ENCODE measurements around the gene TPM4. TPM values are rescaled to one million over a fixed set of nuclear protein-coding genes. Genes with fewer than 3 reads are reported as not detected.

Gene TPM4
- total RNA-seq, 2 experiments from 2014 or later: 327 to 328 TPM

DNA sequence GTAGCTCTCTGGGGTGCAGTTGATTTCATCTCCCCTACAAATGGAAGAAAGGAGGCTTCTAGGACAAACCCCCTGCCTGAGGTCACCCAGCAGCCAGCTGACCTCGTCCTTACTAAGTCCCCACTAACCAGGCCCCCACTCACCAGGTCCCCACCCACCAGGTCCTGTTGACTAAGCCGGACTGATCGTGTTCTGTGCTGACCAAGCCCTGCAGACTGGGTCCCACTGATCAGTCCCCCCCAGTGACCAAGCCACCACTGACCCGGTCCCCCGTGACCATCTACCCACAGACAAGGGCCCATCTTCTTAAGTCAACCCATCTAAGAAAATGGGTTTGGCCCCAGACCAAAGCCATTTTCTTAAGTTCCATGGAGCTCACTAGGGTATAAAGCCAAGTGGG lies 36.8 kb upstream of the TPM4 start:
- ChIA-PET POLR2A (interaction anchor here (0.5 kb wide), 1 partner anchor 11 kb away, joined by 3 read pairs; no protein-coding TSS in a partner anchor), CTCF (interaction anchor here (1.0 to 1.2 kb wide), 2 partner anchors 143 to 144 kb away, joined by 3 to 4 read pairs; no protein-coding TSS in a partner anchor)

DNA sequence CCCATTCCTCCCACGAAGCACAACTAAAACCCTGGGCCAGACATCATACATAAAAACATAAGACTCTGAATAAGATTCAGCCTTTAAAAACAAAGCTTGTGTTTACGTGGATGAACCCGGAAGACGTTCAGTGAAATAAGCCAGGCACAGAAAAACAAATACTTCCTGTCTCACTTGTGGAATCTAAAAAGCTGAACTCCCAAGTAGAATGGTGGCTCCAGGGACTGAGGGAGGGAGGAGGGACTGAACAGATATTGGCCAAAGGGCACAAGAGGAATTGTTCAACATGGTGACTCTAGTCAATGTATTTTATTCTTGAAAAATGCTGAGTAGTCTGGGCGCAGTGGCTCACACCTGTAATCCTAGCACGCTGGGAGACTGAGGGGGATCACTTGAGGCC lies 35.7 kb upstream of the TPM4 start:
- POLR2A ChIA-PET: no interaction called here

DNA sequence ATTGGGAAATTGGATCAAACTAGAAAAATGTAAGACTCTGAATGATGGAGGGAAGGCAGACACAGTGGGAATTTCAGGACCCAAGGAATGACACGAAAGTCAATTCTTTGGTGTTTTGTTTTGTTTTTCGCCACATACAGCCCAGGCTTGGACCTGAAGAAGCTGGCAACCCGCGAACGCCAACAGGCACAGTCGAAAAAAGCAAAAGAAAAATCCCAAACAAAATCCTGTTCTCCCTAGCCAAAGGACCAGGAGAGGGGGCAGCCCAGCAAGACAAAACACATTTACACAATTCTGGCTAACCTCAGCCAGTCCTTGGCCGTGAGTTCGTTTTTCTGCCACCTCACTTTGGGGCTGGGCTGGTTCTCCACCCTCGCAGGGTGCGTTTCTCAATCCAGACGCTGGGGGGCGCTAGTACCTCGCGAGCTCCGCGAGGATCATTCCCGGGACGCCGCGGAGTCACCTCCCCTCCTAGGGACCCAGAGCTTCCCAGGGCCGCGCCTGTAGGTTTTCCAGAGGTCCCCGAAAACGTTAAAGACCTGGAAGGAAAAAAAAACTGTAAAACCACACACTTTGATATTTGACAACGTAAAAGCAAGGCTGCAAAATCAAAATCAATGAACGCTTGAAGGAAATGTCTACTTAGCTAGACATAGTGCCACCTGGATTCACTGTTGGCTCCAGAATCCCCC lies 34.9 kb upstream of the TPM4 start:
- ChIA-PET POLR2A (interaction anchor here (1.2 kb wide), 1 partner anchor 69 kb away, joined by 3 read pairs; no protein-coding TSS in a partner anchor), CTCF (interaction anchor here (0.6 to 2.9 kb wide), 28 partner anchors 10 to 342 kb away, joined by 3 to 20 read pairs (median 5); partner anchors contain the start of genes AP1M1, FAM32A, HSH2D and TPM4)

More for the DNA sequence above, 35.7 kb upstream of the TPM4 start:
- CTCF ChIA-PET: interaction anchor here (0.7 to 2.9 kb wide), 16 partner anchors 11 to 144 kb away, joined by 3 to 20 read pairs (median 6); partner anchors contain the start of genes FAM32A and HSH2D

DNA sequence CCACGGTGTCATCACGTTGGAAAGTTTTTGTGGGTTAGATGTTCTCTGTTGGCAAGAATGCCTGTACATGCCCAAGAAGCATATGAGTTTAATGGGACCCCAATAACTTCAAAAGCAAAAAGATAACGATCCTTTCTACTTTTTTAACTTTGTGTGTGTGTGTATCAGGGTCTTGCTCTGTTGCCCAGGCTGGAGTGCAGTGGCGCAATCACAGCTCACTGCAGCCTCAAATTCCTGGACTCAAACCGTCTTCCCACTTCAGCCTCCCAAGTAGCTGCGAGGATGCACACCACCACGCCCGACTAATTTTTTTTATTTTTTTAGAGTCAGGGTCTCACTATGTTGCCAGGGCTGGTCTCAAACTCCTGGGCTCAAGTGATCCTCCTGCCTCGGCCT lies 34.3 kb upstream of the TPM4 start:
- CTCF ChIA-PET: interaction anchor here (0.6 to 2.9 kb wide), 28 partner anchors 10 to 341 kb away, joined by 3 to 20 read pairs (median 5); partner anchors contain the start of genes AP1M1, FAM32A, HSH2D and TPM4
- POLR2A ChIA-PET: interaction anchor here (1.2 kb wide), 1 partner anchor 69 kb away, joined by 3 read pairs; no protein-coding TSS in a partner anchor

DNA sequence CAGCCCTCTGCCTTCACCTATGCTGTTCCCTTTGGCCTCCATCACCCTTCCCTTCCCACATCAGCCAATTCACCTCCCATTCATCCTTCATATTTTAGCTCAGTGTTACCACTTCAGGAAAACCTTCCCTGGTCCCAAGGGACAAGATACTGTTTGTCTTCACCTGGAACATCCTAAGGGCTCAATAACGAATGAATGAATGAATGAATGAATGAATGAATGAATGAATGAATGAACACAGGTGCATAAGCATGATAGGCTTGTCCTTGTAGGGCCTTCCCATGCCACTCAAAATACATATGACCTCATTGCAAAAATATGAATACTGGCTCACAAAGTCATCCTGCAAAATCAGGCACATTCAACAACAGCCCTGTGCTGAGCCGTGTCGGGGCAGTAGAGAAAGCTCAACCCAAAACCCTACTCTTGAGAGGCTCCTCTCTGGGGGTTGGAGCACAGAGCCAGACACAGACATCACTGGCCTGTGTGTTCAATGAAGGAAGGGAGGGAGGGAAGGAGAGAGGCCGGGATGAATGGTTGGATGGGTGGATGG lies 33.7 kb upstream of the TPM4 start:
- ChIA-PET POLR2A (no interaction called here), CTCF (interaction anchor here (0.6 to 2.9 kb wide), 17 partner anchors 9 to 488 kb away, joined by 3 to 20 read pairs (median 5); partner anchors contain the start of genes AP1M1, FAM32A, HSH2D and TPM4)

DNA sequence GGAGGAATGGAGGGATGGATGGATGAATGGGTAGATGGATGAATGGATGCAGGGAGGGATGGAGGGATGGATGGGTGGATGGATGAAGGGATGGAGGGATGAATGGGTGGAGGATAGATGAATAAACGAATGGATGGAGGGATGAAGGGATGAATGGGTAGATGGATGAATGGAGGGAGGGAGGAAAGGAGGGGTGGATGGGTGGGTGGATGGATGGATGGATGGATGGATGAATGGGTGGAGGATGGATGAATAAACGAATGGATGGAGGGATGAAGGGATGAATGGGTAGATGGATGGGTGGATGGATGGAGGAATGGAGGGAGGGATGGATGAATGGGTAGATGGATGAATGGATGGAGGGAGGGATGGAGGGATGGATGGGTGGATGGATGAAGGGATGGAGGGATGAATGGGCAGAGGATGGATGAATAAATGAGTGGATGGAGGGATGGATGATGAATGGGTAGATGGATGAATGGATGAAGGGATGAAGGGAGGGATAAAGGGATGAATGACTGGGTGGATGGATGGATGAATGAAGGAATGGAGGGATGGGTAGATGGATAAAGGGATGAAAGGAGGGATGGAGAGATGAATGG lies 33.0 kb upstream of the TPM4 start:
- CTCF ChIA-PET: interaction anchor here (0.6 to 2.5 kb wide), 2 partner anchors 100 to 489 kb away, joined by 3 to 9 read pairs; partner anchors contain the start of gene HSH2D
- POLR2A ChIA-PET: no interaction called here

DNA sequence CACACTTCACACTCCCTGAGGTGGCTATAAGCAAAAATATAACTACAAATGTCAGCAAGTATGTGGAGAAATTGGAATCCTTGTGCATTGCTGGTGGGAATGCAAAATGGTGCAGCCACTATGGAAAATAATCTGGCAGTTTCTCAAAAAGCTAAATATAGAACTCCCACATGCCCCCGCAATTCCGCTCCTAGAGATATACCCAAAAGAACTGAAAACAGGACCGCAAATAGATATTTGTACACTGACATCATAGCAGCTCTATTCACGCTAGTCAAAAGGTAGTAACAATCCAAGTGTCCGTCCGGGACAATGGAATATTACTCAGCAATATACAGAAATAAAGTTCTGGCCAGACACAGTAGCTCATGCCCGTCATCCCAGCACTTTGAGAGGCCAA lies 31.5 kb upstream of the TPM4 start:
- ChIA-PET POLR2A (no interaction called here), CTCF (no interaction called here)

DNA sequence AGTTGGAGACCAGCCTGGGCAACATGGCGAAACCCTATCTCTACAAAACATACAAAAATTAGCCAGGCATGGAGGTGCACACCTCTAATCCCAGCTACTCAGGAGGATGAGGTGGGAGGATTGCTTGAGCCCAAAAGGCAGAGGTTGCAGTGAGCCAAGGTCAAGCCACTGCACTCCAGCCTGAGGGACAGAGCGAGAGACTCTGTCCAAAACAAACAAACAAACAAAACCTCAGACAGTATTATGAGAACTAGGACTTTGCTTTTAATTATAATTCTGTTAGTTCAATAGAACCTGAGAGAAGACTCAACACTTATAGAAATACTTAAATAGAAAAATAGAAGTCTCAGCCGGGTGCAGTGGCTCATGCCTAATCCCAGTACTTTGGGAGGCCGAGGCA lies 31.1 kb upstream of the TPM4 start:
- CTCF ChIA-PET: interaction anchor here (1.1 kb wide), 1 partner anchor 15 kb away, joined by 3 read pairs; no protein-coding TSS in a partner anchor
- POLR2A ChIA-PET: no interaction called here

DNA sequence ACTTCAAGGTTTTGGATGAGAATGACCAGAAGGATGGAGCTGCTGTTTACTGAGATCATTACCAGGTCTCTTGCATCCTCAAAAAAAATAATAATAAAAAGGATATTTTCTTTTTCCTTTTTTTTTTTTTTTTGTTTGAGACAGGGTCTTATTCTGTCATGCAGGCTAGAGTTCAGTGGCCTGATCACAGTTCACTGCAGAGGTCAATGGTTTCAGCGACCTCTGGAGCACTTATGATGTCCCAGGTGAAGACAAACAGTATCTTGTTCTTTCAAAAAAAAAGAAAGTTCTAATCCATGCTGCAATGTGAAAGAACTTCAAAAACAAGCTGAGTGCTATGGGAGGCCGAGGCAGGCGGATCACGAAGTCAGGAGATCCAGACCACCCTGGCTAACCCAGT lies 30.4 kb upstream of the TPM4 start:
- ChIA-PET POLR2A (no interaction called here), CTCF (interaction anchor here (0.7 to 1.1 kb wide), 3 partner anchors 14 to 787 kb away, joined by 3 to 5 read pairs (median 3); no protein-coding TSS in a partner anchor)

DNA sequence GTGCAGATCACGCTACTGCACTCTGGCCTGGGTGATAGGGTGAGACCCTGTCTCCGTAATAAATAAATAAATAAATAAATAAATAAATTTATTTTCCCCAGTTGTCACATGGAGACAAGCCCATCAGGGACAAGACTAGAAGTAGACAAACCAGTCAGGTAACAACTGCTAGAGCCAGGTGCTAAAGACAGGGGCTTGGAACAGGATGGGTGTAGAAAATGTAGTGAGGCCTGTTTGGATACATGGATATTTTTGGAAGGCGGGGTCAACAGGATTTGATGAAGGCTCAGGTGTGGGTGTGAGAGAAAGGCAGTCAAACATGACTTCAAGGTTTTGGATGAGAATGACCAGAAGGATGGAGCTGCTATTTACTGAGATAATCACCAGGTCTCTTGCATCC lies 27.7 kb upstream of the TPM4 start:
- ChIA-PET POLR2A (interaction anchor here (0.6 kb wide), 1 partner anchor 27 kb away, joined by 3 read pairs; the partner anchor contains the start of gene TPM4), CTCF (interaction anchor here (0.6 to 1.1 kb wide), 2 partner anchors 22 to 334 kb away, joined by 3 to 4 read pairs; no protein-coding TSS in a partner anchor)

DNA sequence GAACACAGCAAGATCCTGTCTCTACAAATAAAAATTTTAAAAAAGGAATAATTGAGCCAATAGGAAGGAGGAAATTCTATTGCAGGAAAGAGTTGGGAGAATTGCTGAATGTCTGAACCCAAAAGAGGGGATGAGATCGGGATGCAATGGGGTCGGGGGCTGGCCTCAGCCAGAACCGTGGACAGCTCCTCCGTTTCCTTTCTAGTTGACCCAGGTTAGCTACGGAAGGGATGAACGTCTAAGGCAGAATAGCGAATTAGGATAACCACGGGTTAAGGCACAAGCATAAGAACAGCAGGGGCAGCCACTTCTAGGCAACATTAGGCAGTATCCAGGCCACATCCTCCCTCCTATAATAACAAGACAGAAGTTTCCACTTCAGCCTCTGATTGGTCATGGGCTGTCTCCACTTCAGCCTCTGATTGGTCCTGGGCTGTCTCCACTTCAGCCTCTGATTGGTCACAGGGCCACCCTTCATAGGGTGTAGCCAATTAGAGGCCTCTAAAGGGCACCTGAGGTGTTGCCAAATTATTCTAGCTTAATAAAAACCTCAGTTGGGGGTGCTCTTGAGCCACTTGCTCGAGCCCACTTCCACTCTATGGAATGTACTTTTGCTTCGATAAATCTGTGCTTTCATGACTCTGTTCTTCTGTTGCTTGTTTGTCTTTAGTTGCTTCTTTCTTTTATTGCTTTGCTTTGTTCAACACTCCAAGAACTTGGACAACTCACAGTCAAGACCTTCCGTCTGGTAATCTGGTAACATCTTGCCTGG lies 24.9 kb upstream of the TPM4 start:
- ChIA-PET POLR2A (no interaction called here), CTCF (interaction anchor here (0.8 to 2.0 kb wide), 4 partner anchors 10 to 135 kb away, joined by 4 to 7 read pairs (median 4); no protein-coding TSS in a partner anchor)

DNA sequence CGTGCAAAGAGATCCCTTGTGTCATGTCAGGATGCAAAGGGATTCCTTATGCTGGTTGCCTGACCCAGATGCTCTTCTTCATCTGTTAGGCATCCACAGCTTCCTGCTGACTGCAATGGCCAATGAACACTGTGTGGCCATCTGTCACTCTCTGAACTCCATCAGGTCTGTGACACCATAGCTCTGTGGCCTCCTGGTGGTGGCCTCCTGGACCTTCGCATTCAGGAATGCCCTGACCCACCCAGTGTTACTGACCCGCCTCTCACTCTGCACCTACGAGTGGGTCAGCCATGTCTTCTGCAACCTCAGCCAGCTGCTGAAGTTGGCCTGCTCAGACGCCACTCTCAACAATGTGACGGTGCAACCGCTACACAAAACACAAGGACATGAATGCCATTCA lies 23.9 kb upstream of the TPM4 start:
- ChIA-PET POLR2A (no interaction called here), CTCF (interaction anchor here (0.8 to 2.0 kb wide), 2 partner anchors 11 to 134 kb away, joined by 4 to 7 read pairs; no protein-coding TSS in a partner anchor)

DNA sequence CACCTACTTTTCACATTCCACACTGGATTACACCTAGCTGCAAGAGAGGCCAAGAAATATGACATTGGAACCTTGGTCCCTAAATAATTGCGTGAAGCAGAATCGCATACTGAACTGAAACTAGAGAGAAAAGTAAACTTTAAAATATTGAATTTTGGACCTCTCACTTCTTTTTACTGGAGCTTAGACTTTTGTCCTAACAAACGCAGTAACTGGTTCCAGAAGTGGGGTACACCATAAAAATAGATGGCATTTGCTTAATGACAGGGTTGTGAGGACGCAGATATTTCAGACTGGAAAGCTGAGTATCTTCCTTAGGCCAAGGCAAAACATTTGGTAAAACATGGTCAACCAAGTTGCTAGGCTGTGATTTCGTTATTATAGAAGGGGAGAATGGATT lies 19.2 kb upstream of the TPM4 start:
- CTCF ChIA-PET: interaction anchor here (1.5 kb wide), 1 partner anchor 15 kb away, joined by 3 read pairs; no protein-coding TSS in a partner anchor
- POLR2A ChIA-PET: no interaction called here

DNA sequence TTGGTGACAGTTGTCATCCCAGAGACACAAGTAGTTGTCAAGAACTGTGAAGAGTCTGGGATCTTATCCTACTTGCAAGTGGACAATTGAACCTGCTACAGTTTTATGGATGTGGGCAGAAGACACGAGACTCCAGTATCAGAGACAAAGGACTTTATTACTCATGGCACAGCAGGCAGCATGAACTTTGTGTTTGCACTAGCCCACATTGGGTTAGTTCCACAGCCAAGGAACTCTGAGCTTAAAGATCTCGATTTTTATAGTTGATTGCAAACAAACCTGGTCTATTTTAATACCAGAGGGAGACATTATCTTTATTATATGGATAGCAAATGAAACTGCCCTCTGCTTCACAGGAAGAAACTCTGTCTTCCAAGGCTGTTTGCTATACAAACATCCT lies 16.0 kb upstream of the TPM4 start:
- POLR2A ChIA-PET: interaction anchor here (0.7 kb wide), 2 partner anchors 24 to 29 kb away, joined by 4 to 7 read pairs; no protein-coding TSS in a partner anchor

DNA sequence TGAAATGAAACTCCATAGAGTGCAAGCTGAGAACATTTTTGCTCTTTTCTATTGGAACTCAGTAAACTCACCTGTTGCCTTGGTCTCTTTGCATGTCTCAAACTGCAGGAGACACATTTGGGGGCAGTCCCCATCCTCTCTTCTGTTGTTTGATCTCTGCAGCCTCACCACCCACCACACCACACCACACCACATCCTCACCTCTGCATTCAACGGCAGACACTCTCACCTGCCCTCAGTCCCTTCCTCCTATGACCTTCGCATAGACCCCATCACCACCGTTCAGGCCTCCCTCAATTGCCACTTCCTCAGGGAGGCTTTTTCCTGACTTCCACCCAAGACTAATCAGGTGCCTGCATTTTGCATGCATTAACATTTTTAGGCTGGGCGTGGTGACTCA lies 14.4 kb upstream of the TPM4 start:
- CTCF ChIA-PET: interaction anchor here (0.9 to 1.1 kb wide), 3 partner anchors 27 to 56 kb away, joined by 4 read pairs; no protein-coding TSS in a partner anchor
- POLR2A ChIA-PET: no interaction called here

More for the DNA sequence above, 16.0 kb upstream of the TPM4 start:
- CTCF ChIA-PET: interaction anchor here (0.6 to 1.6 kb wide), 3 partner anchors 15 to 219 kb away, joined by 3 read pairs; no protein-coding TSS in a partner anchor

DNA sequence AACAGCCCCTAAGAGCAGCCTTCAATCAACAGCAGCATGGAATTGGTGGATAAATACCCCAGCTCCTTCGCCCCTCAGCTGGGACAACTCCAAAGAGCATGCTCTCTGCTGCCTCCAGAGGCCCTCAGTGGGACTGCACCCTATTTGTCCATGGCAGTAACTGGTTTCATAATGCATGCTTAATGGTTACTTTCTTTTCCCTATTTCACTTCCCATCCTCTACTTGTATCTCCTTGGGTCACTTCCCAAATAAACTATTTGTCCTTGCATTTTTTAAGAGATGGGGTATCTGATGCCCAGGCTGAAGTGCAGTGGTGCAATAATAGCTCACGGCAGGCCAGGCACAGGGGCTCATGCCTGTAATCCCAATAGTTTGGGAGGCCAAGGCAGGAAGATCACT lies 13.5 kb upstream of the TPM4 start:
- POLR2A ChIA-PET: interaction anchor here (0.6 to 0.7 kb wide), 2 partner anchors 20 to 320 kb away, joined by 3 to 7 read pairs; no protein-coding TSS in a partner anchor
- CTCF ChIA-PET: interaction anchor here (0.7 to 1.4 kb wide), 15 partner anchors 9 to 122 kb away, joined by 3 to 6 read pairs (median 3); partner anchors contain the start of genes FAM32A and TPM4

DNA sequence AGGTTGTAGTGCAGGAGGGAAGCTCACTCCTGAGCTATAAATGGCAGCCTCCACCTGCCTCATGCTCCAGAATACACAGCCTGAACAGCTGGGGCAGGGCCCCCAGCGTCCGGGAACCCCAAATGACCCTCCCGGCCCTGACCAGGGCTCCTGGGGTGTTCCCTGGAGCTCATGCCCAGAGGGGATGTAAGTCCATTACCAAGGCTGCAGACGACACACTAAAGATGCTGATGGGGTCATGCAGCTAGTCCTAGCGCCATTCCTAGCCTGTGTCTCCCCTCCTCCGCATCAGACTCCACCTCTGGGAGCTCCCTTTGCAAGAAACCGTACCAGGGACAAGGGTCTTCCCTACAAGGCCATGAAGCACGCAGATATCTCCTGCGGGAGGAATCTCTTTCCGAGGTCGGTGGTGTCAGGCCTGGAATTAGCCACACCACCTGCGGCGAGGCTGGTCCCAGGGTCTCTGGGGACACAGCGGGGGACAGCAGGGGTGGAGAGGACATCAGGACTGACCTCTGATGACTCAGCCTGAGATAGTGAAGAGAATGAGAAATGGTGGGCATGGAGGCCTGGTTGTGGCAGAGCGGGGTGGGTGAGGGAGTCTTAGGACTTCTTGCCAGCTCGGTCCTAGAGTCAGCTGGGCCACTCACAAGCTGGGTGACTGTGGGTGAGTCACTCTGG lies 11.9 kb upstream of the TPM4 start:
- CTCF ChIA-PET: interaction anchor here (0.8 to 2.1 kb wide), 4 partner anchors 12 to 206 kb away, joined by 3 to 9 read pairs (median 3); partner anchors contain the start of gene TPM4
- POLR2A ChIA-PET: interaction anchor here (0.7 kb wide), 1 partner anchor 1258 kb away, joined by 3 read pairs; no protein-coding TSS in a partner anchor

Data from activated CD8-positive, alpha-beta memory T cell treated with anti-CD3 and anti-CD28 coated beads for 36 hours (primary cell).